Adrenal gland (tissue), 12 donors: ENCODE measurements around the gene TRAF4. TPM values are rescaled to one million over a fixed set of nuclear protein-coding genes. Genes with fewer than 3 reads are reported as not detected.

Source experiments
- DNase-seq, 7 donors: peaks; one replicate each; pipeline ENCODE4 v3.0.0-alpha.2; 2019 to 2020
- H3K27ac ChIP-seq, 5 donors: fragments of 200-600 bp; sonication (generic) in 4 of 5; 1 replicate in 3 of 5; 2 replicates in 2 of 5; pipeline versions ENCODE4 v1.5.1 to v1.8.0; 2016 to 2020; ENCODE audit warnings: mild to moderate bottlenecking in 1 of 5
- H3K27me3 ChIP-seq: fragments of 200-600 bp; 2 replicates; pipeline ENCODE4 v1.8.0; 2021
- H3K36me3 ChIP-seq, 2 donors: fragments of 200-600 bp; replicated peaks in 1 of 2; 1 replicate in 1 of 2; 2 replicates in 1 of 2; pipeline versions ENCODE4 v1.5.1 to v1.8.0; 2018 to 2022
- H3K4me1 ChIP-seq, 2 donors: fragments of 200-600 bp; replicated peaks in 1 of 2; 1 replicate in 1 of 2; 2 replicates in 1 of 2; pipeline versions ENCODE4 v1.5.1 to v1.8.0; 2018 to 2021
- H3K4me3 ChIP-seq, 4 donors: fragments of 200-600 bp; sonication (generic) in 3 of 4; one replicate each; pipeline ENCODE4 v1.5.1; 2016 to 2018
- H3K9me3 ChIP-seq, 3 donors: fragments of 200-600 bp; sonication (generic) in 1 of 3; replicated peaks in 1 of 3; 1 replicate in 2 of 3; 2 replicates in 1 of 3; pipeline versions ENCODE4 v1.5.1 to v1.8.0; 2016 to 2021
- POLR2A ChIP-seq, 2 donors: fragments of 450-650 bp; IDR thresholded peaks; one replicate each; pipeline ENCODE4 v1.6.1; 2017; ENCODE audit warnings: antibody characterized with exemption in 2 of 2, mild to moderate bottlenecking in 2 of 2, moderate library complexity in 1 of 2
- WGBS, 4 donors: extraction: QIAGEN DNeasy Blood & Tissue Kit in 2 of 4; methylation state at CpG; one replicate each; pipeline versions ENCODE4 v1.1.5 to v1.1.7; 2013 to 2017; 5-methylcytosine and 5-hydroxymethylcytosine counted together
- intact Hi-C, 2 donors: fragments of 100-400 bp; cut with DNase I; formaldehyde crosslinking; loops; one replicate each; pipeline versions ENCODE4 v1.14.1 to v1.15.0; 2022 to 2023
- polyA plus RNA-seq, 3 donors: library from polyadenylated mRNA; stranded (reverse); fragments of 200-250 nt in 2 of 3; fragments of 350-450 nt in 1 of 3; fragmentation: Illumina TruSeq in 1 of 3; extraction: RNeasy Lipid Tissue Mini Kit (QIAGEN cat#74804) in 1 of 3; gene quantifications; one replicate each; pipeline ENCODE4 v1.2.3, GENCODE V29; 2013 to 2014
- total RNA-seq, 9 donors: library from RNA; depleted of rRNA in 4 of 9; stranded (reverse); fragments of >200 nt in 4 of 9; fragments of 120-200 nt in 1 of 9; fragmentation: NEBNext Ultra II Directional in 1 of 9; extraction: Animal tissue kit (Norgen Biotek cat#: 25700) in 1 of 9; gene quantifications; one replicate each; pipeline versions ENCODE4 v1.1.0 to v1.2.4, GENCODE V29; 2013 to 2023
- TF ChIP-seq, protein P1 (sequence below), 6 experiments: fragments of 450-650 bp in 4 of 6; fragments of 200-600 bp in 2 of 6; sonication (generic) in 1 of 6; IDR thresholded peaks; 1 replicate in 5 of 6; 2 replicates in 1 of 6; pipeline versions ENCODE4 v1.5.1 to v1.8.0; 2016 to 2021; ENCODE audit warnings: antibody characterized with exemption in 6 of 6, mild to moderate bottlenecking in 2 of 6, moderate library complexity in 1 of 6
- donor health status: healthy with polysubstance abuse.
- donor health status: Bipolar disorder and iron deficiency.
- donor health status: DM: yes; HTN: yes; CAD: no.
- donor health status: DM: no; HTN: no; CAD: no.
- donor health status: DM: no; HTN: no; CAD: no.
- donor health status: DM: yes; HTN: yes; CAD: no.

TRAF4 gene
- total and polyA plus RNA-seq, 12 donors: 8.2 to 50.5 (median 22.1) TPM

DNA sequence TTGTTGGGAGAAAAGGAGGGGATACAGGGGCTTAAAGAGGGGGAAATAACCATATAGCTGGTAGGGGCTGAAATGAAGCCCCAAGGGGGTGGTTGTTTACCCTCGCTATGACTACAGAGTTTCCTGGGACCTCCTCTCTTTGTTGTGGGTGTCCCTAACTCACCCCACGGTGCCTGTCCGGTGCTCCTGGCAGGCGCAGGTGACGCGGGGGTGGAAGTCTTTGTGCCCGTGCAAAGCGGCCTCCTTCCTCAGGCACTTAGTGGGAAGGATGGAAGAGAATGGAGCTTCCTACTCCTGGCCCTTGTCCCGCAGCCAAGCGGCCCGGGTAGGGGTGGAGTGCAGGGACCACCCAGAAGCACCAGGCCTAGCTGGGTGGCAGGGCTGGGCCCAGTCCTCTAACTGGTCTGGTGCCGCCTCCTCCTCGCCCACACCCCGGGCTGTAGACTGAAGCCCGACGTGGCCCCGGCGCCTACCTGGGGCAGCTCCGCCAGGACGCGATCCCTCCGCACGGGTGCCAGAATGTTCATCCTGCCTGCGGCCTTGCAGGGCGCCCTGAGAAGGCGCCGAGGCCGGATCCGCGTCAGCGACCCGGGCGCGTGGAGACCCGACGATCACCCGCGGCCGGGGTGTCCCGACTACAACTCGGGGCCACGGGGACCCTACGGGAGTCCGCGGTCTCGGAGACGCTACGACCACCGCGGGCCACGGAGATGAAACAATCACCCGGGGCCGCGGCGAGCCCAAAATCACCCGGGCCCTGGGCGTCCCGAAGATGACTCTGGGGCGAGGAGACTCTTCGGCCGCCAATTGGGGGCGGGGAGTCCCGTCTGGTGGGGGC lies 26.9 kb upstream of the TRAF4 start:
- peaks cover 0 to 33% of the 10 kb centered on the region in 2 donors for H3K36me3 ChIP-seq
- peaks cover 37 to 39% of the 10 kb centered on the region in 2 donors for H3K4me1 ChIP-seq
- H3K27ac ChIP-seq: peak overlapping the region; percentile 70 to 95 (median 87)
- TF ChIP-seq, protein P1, sequence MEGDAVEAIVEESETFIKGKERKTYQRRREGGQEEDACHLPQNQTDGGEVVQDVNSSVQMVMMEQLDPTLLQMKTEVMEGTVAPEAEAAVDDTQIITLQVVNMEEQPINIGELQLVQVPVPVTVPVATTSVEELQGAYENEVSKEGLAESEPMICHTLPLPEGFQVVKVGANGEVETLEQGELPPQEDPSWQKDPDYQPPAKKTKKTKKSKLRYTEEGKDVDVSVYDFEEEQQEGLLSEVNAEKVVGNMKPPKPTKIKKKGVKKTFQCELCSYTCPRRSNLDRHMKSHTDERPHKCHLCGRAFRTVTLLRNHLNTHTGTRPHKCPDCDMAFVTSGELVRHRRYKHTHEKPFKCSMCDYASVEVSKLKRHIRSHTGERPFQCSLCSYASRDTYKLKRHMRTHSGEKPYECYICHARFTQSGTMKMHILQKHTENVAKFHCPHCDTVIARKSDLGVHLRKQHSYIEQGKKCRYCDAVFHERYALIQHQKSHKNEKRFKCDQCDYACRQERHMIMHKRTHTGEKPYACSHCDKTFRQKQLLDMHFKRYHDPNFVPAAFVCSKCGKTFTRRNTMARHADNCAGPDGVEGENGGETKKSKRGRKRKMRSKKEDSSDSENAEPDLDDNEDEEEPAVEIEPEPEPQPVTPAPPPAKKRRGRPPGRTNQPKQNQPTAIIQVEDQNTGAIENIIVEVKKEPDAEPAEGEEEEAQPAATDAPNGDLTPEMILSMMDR (IDR thresholded peaks at IDR 0.05): peak in 1 of 6 experiments; percentile 5
- no peak for TF ChIP-seq POLR2A (IDR thresholded peaks at IDR 0.05)
- peak overlapping the region; percentile 5 to 91 (median 44) for H3K4me3 ChIP-seq
- no peaks in the 10 kb centered on the region for H3K27me3 ChIP-seq
- no peaks in the 10 kb centered on the region for H3K9me3 ChIP-seq
- WGBS, 4 donors: 6 to 34% (median 16%) methylated on average over 16 to 63 of the region's 63 CpGs
- intact Hi-C loops: no loop called here
- DNase-seq: peak in 6 of 7 donors; percentile 50 to 64 (median 58)

DNA sequence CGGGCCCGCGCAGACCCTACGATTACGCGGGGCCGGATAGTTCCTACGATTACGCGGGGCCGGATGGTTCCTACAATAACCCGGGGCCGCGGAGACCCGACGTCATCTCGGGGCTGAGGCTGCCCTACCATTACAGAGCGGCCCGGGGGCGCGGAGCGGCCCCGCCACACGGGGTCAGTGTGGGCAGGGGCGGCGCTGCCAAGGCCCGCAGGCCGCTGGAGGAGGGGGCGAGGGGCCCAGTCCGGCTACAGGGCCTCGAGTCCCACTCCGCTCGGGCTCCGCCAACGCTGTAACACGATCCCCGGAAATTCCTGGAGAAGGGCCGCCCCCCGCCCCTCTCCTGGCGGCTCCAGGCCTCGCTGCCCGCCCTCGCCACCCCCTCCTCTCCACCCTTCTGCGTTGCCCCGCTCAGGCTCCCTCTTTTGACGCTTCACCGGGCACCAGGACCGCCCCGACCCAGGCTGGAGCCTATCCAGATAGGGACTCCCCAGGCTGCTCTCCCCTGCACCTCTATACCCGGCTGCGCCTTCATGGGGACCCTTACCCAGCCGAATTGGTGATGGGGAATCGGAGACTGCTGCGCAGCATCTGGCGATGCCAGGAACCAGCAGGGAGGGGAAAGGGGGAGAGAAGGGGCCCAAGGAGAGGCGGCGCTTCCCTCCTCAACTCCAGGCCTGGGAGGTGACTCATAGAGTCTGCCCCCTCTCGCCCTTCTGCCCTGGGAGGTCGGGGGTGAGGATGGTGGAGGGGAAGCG lies 26.1 kb upstream of the TRAF4 start, which contains the start of gene RAB34:
Gene RAB34, minus strand, starts transcription at position 291 of the 755 bp plus-strand sequence. CDS start 602 bp downstream, outside the sequence.
- 2 to 14% (median 3%) methylated on average over 4 to 60 of the region's 60 CpGs for WGBS, 4 donors
- H3K4me1 ChIP-seq: peaks cover 37 to 47% of the 10 kb centered on the region in 2 donors
- DNase-seq: peak; percentile 71 to 86 (median 83)
- H3K36me3 ChIP-seq: peaks cover 0 to 41% of the 10 kb centered on the region in 2 donors
- TF ChIP-seq POLR2A (IDR thresholded peaks at IDR 0.05): peak in 1 of 2 donors; percentile 58
- TF ChIP-seq, protein P1 (IDR thresholded peaks at IDR 0.05): peak in 1 of 6 experiments; percentile 16
- H3K27ac ChIP-seq: peak within 1 kb of the TSS; percentile 78 to 95 (median 92)
- H3K9me3 ChIP-seq: no peaks in the 10 kb centered on the region
- H3K4me3 ChIP-seq: peak within 1 kb of the TSS; percentile 5 to 91 (median 44)
- no peaks in the 10 kb centered on the region for H3K27me3 ChIP-seq
- intact Hi-C loops: no loop called here

DNA sequence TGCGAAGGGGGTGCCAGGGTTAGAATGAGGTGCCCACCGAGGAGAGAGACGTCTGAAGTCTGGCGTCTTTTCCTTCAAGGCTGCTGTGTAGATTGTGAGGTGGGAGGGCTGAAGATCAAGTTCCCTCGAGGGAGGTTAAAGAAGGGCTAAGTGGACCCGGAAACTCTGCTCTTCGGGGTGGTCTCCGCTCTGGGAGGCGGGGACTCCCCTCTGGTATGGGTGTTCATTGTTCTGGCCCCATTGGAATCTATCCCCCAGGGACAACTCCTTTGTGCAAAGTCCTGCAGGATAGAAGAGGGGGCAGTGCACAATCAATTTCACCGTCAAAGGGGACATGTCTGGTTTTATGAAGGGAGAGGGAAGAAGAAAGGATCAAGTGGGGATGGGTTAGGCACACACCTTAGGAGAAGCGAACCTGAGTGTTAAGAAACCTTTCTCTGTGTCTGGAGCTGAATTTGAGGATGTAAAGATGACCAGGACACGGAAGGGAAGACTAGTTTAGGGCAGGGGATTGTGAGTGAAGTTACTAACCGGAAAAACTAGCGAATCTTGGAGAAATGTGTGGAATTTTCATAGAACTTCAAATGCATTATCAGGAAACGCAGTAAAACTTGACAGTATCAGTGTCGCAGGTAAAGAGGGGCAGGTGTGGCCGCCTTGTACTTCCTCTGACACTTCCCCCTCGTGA lies 25.3 kb upstream of the TRAF4 start:
- peaks cover 37 to 51% of the 10 kb centered on the region in 2 donors for H3K4me1 ChIP-seq

More for the DNA sequence above, 25.3 kb upstream of the TRAF4 start:
- Histone ChIP-seq H3K27me3 (no peaks in the 10 kb centered on the region), H3K36me3 (peaks cover 0 to 47% of the 10 kb centered on the region in 2 donors), H3K4me3 (peak overlapping the region in 2 of 4 donors; percentile 58 to 91), H3K9me3 (no peaks in the 10 kb centered on the region), H3K27ac (peak overlapping the region; percentile 78 to 95 (median 92))
- WGBS, 4 donors: 36 to 43% (median 38%) methylated on average over 18 of the region's 18 CpGs
- intact Hi-C loops: no loop called here
- TF ChIP-seq POLR2A (IDR thresholded peaks at IDR 0.05): no peak
- TF ChIP-seq, protein P1 (IDR thresholded peaks at IDR 0.05): no peak
- DNase-seq: no peak
